ENCODE measurements around the gene ESAM. TPM values are rescaled to one million over a fixed set of nuclear protein-coding genes. Genes with fewer than 3 reads are reported as not detected.

Gene ESAM
- polyA plus RNA-seq, 1 donor (not counting 4 experiments of a cell fraction or from before 2014, with no cell fraction given): 0.04 TPM

- Histone ChIP-seq H3K79me2 (ENCODE audit: control insufficient read depth, insufficient read depth, low read length) (peaks cover 14% of the 10 kb centered on the region), H2AFZ (ENCODE audit: control insufficient read depth, low read length) (no peak overlapping the region), H3K4me3 (ENCODE audit: control insufficient read depth in 2 of 3, extremely low read depth in 1 of 3, insufficient read depth in 2 of 3, low read depth in 1 of 3, low read length in 3 of 3) (no peak overlapping the region), H3K4me2 (ENCODE audit: control insufficient read depth, extremely low read depth, insufficient read depth, low read depth, low read length) (no peak overlapping the region), H3K27ac (ENCODE audit: control insufficient read depth, insufficient read depth, low read length) (no peak overlapping the region), H3K27me3 (ENCODE audit: control insufficient read depth, extremely low read depth, insufficient read depth, low read length) (no peaks in the 10 kb centered on the region), H4K20me1 (ENCODE audit: control insufficient read depth, extremely low read depth, insufficient read depth, low read length) (peaks cover 3% of the 10 kb centered on the region), H3K9me3 (ENCODE audit: control insufficient read depth, low read depth, low read length) (no peaks in the 10 kb centered on the region), H3K9ac (ENCODE audit: control insufficient read depth, extremely low read depth, insufficient read depth, low read length) (no peak overlapping the region), H3K4me1 (ENCODE audit: control insufficient read depth, extremely low read depth, insufficient read depth, low read length) (no peaks in the 10 kb centered on the region), H3K36me3 (ENCODE audit: control insufficient read depth in 2 of 2, extremely low read depth in 1 of 2, insufficient read depth in 2 of 2, low read length in 2 of 2) (no peaks in the 10 kb centered on the region), H3K9me1 (ENCODE audit: control insufficient read depth, extremely low read depth, insufficient read depth, low read length) (no peaks in the 10 kb centered on the region)
- dilution Hi-C loops (cut with MboI; ENCODE audit: extremely low pct_ligation_motif_present, low sequenced_read_pairs): no loop called here
- TF ChIP-seq, protein P1, sequence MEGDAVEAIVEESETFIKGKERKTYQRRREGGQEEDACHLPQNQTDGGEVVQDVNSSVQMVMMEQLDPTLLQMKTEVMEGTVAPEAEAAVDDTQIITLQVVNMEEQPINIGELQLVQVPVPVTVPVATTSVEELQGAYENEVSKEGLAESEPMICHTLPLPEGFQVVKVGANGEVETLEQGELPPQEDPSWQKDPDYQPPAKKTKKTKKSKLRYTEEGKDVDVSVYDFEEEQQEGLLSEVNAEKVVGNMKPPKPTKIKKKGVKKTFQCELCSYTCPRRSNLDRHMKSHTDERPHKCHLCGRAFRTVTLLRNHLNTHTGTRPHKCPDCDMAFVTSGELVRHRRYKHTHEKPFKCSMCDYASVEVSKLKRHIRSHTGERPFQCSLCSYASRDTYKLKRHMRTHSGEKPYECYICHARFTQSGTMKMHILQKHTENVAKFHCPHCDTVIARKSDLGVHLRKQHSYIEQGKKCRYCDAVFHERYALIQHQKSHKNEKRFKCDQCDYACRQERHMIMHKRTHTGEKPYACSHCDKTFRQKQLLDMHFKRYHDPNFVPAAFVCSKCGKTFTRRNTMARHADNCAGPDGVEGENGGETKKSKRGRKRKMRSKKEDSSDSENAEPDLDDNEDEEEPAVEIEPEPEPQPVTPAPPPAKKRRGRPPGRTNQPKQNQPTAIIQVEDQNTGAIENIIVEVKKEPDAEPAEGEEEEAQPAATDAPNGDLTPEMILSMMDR (optimal IDR thresholded peaks at IDR 0.05 in 1 of 3, IDR thresholded peaks at IDR 0.05 in 1 of 3, conservative IDR thresholded peaks at IDR 0.05 in 1 of 3; ENCODE audit: extremely low read depth in 1 of 3, insufficient read depth in 2 of 3, low read length in 3 of 3): no peak
- TF ChIP-seq EZH2 (IDR thresholded peaks at IDR 0.05; ENCODE audit: low read length): no peak
- no peak for DNase-seq (ENCODE audit: low read depth, low spot score)
- no peak for FAIRE-seq
Measured at GRCh38 chr11:124784051-124784450, 22.0 kb upstream of the ESAM start.

GRCh38 chr11:124783002-124783401 is 20.9 kb upstream of the ESAM start:
- H3K27me3 ChIP-seq (ENCODE audit: control insufficient read depth, extremely low read depth, insufficient read depth, low read length): no peaks in the 10 kb centered on the region
- TF ChIP-seq, protein P1 (optimal IDR thresholded peaks at IDR 0.05 in 1 of 3, IDR thresholded peaks at IDR 0.05 in 1 of 3, conservative IDR thresholded peaks at IDR 0.05 in 1 of 3; ENCODE audit: extremely low read depth in 1 of 3, insufficient read depth in 2 of 3, low read length in 3 of 3): no peak
- TF ChIP-seq EZH2 (IDR thresholded peaks at IDR 0.05; ENCODE audit: low read length): no peak
- H4K20me1 ChIP-seq (ENCODE audit: control insufficient read depth, extremely low read depth, insufficient read depth, low read length): peaks cover 3% of the 10 kb centered on the region
- no peak for FAIRE-seq
- H3K9ac ChIP-seq (ENCODE audit: control insufficient read depth, extremely low read depth, insufficient read depth, low read length): no peak overlapping the region
- H3K9me3 ChIP-seq (ENCODE audit: control insufficient read depth, low read depth, low read length): no peaks in the 10 kb centered on the region
- H3K79me2 ChIP-seq (ENCODE audit: control insufficient read depth, insufficient read depth, low read length): peaks cover 11% of the 10 kb centered on the region
- dilution Hi-C loops (cut with MboI; ENCODE audit: extremely low pct_ligation_motif_present, low sequenced_read_pairs): no loop called here
- H3K27ac ChIP-seq (ENCODE audit: control insufficient read depth, insufficient read depth, low read length): no peak overlapping the region
- no peak overlapping the region for H3K4me2 ChIP-seq (ENCODE audit: control insufficient read depth, extremely low read depth, insufficient read depth, low read depth, low read length)
- no peaks in the 10 kb centered on the region for H3K36me3 ChIP-seq (ENCODE audit: control insufficient read depth in 2 of 2, extremely low read depth in 1 of 2, insufficient read depth in 2 of 2, low read length in 2 of 2)
- no peak overlapping the region for H3K4me3 ChIP-seq (ENCODE audit: control insufficient read depth in 2 of 3, extremely low read depth in 1 of 3, insufficient read depth in 2 of 3, low read depth in 1 of 3, low read length in 3 of 3)
- no peaks in the 10 kb centered on the region for H3K9me1 ChIP-seq (ENCODE audit: control insufficient read depth, extremely low read depth, insufficient read depth, low read length)
- no peaks in the 10 kb centered on the region for H3K4me1 ChIP-seq (ENCODE audit: control insufficient read depth, extremely low read depth, insufficient read depth, low read length)
- no peak for DNase-seq (ENCODE audit: low read depth, low spot score)
- no peak overlapping the region for H2AFZ ChIP-seq (ENCODE audit: control insufficient read depth, low read length)
